Astrocyte (in vitro differentiated cells and primary cell): ENCODE measurements around the gene KIRREL3. TPM values are rescaled to one million over a fixed set of nuclear protein-coding genes. Genes with fewer than 3 reads are reported as not detected.

ENCODE experiments used
- DNase-seq: peaks from one replicate; pipeline ENCODE4 v3.0.0-alpha.2; 2010; ENCODE audit warnings: low read depth
- FAIRE-seq: peaks from 2 replicates; lab custom pipeline; 2011; peaks lifted over from hg19 to GRCh38; lab: Jason Lieb, UNC
- H2AFZ ChIP-seq: 2 replicates; pipeline ENCODE4 v1.6.0; 2012; ENCODE audit warnings: low read depth, low read length, inconsistent platforms
- H3K27ac ChIP-seq: 2 replicates; pipeline ENCODE4 v1.5.1; 2011; ENCODE audit warnings: low read depth, low read length, inconsistent platforms
- H3K27me3 ChIP-seq: 2 replicates; pipeline ENCODE4 v1.6.0; 2011; ENCODE audit warnings: low read length, inconsistent platforms; ENCODE audit not compliant: insufficient read depth
- H3K36me3 ChIP-seq: 2 replicates; pipeline ENCODE4 v1.5.1; 2011; ENCODE audit warnings: low read length, inconsistent platforms; ENCODE audit not compliant: insufficient read depth
- H3K4me1 ChIP-seq: 2 replicates; pipeline ENCODE4 v1.5.1; 2011; ENCODE audit warnings: low read length, inconsistent platforms; ENCODE audit not compliant: insufficient read depth
- H3K4me2 ChIP-seq: 2 replicates; pipeline ENCODE4 v1.6.0; 2012; ENCODE audit warnings: low read length, inconsistent platforms
- H3K4me3 ChIP-seq: 2 replicates; pipeline ENCODE4 v1.5.1; 2011; ENCODE audit warnings: low read depth, mild to moderate bottlenecking, low read length, inconsistent platforms; ENCODE audit not compliant: insufficient read depth
- H3K79me2 ChIP-seq: 2 replicates; pipeline ENCODE4 v1.6.0; 2012; ENCODE audit warnings: mild to moderate bottlenecking, low read length, inconsistent platforms; ENCODE audit not compliant: insufficient read depth
- H3K9ac ChIP-seq: 2 replicates; pipeline ENCODE4 v1.6.0; 2012; ENCODE audit warnings: mild to moderate bottlenecking, low read length, inconsistent platforms
- H3K9me3 ChIP-seq: 2 replicates; pipeline ENCODE4 v1.5.1; 2012; ENCODE audit warnings: low read depth, mild to moderate bottlenecking, low read length, inconsistent platforms; ENCODE audit not compliant: insufficient read depth
- H4K20me1 ChIP-seq: 2 replicates; pipeline ENCODE4 v1.6.0; 2012; ENCODE audit warnings: low read length, inconsistent platforms; ENCODE audit not compliant: insufficient read depth
- H3K27ac Mint-ChIP-seq: one replicate; pipeline ENCODE4 v1.8.0; 2021; ENCODE audit warnings: mild to moderate bottlenecking, mixed read lengths; ENCODE audit not compliant: unreplicated experiment
- H3K27me3 Mint-ChIP-seq: one replicate; pipeline ENCODE4 v1.8.0; 2021; ENCODE audit warnings: low read depth, mixed read lengths; ENCODE audit not compliant: unreplicated experiment
- H3K36me3 Mint-ChIP-seq: one replicate; pipeline ENCODE4 v1.8.0; 2021; ENCODE audit warnings: low read depth, mixed read lengths; ENCODE audit not compliant: unreplicated experiment
- H3K4me1 Mint-ChIP-seq: one replicate; pipeline ENCODE4 v1.8.0; 2021; ENCODE audit warnings: low read depth, mixed read lengths; ENCODE audit not compliant: unreplicated experiment
- H3K4me3 Mint-ChIP-seq: one replicate; pipeline ENCODE4 v1.8.0; 2021; ENCODE audit warnings: mild to moderate bottlenecking, moderate library complexity, mixed read lengths; ENCODE audit not compliant: unreplicated experiment
- H3K9me3 Mint-ChIP-seq: one replicate; pipeline ENCODE4 v1.8.0; 2021; ENCODE audit warnings: mild to moderate bottlenecking, mixed read lengths; ENCODE audit not compliant: unreplicated experiment
- EZH2 ChIP-seq: IDR thresholded peaks from 2 replicates; pipeline ENCODE4 v1.6.1; 2012; ENCODE audit warnings: mild to moderate bottlenecking, low read length, inconsistent platforms; ENCODE audit not compliant: insufficient read depth
- total RNA-seq: library from RNA; stranded (reverse); gene quantifications from 2 replicates; pipeline ENCODE4 v1.2.1, GENCODE V29; 2021
- TF ChIP-seq, protein P1 (sequence below): IDR thresholded peaks from 2 replicates; pipeline ENCODE4 v1.5.1; 2011; ENCODE audit warnings: low read depth, mild to moderate bottlenecking, inconsistent platforms, low read length, moderate library complexity; ENCODE audit not compliant: insufficient read depth

Gene KIRREL3
- total RNA-seq, 1 donor from 2014 or later: 0.91 TPM

DNA sequence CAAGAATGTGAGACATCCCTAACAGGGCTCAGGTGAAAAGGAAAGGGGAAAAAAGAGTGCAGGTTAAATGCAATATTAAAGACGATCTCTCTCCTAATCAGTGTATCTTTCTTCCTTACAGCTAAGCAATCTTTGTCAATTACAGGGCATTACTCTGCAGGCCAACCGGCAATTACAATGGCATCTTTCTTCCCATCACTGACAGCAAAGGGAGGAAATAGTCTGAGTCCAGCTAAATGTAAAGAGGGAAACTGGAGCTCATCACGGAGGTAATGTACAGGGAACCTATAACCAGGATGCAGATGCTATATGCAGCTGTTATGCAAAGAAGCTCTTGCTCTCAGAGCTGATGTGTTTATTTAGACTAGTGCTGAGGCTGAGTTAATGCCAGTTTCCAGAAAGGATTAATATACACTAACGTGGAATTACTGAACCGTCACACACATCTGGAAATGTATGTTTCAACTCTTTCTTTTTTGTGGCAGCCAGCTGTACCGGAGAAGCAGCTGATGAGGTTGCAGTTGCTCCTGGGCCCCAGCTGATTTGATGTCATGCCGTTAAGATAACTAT is 121.6 kb downstream of the KIRREL3 start:
- H3K9me3 Mint-ChIP-seq: no peaks in the 10 kb centered on the region
- FAIRE-seq (no peak), DNase-seq (no peak)
- Histone ChIP-seq H3K4me3 (no peak overlapping the region), H3K4me1 (peaks cover 8% of the 10 kb centered on the region), H3K9ac (no peak overlapping the region), H3K36me3 (no peaks in the 10 kb centered on the region), H4K20me1 (no peaks in the 10 kb centered on the region), H3K27ac (no peak overlapping the region), H3K9me3 (no peaks in the 10 kb centered on the region), H3K79me2 (no peaks in the 10 kb centered on the region), H3K27me3 (no peaks in the 10 kb centered on the region), H2AFZ (no peak overlapping the region), H3K4me2 (no peak overlapping the region)
- peaks cover 24% of the 10 kb centered on the region for H3K27me3 Mint-ChIP-seq
- H3K4me3 Mint-ChIP-seq: no peak overlapping the region
- peaks cover 4% of the 10 kb centered on the region for H3K4me1 Mint-ChIP-seq
- TF ChIP-seq, protein P1, sequence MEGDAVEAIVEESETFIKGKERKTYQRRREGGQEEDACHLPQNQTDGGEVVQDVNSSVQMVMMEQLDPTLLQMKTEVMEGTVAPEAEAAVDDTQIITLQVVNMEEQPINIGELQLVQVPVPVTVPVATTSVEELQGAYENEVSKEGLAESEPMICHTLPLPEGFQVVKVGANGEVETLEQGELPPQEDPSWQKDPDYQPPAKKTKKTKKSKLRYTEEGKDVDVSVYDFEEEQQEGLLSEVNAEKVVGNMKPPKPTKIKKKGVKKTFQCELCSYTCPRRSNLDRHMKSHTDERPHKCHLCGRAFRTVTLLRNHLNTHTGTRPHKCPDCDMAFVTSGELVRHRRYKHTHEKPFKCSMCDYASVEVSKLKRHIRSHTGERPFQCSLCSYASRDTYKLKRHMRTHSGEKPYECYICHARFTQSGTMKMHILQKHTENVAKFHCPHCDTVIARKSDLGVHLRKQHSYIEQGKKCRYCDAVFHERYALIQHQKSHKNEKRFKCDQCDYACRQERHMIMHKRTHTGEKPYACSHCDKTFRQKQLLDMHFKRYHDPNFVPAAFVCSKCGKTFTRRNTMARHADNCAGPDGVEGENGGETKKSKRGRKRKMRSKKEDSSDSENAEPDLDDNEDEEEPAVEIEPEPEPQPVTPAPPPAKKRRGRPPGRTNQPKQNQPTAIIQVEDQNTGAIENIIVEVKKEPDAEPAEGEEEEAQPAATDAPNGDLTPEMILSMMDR: no peak
- no peak for TF ChIP-seq EZH2
- H3K36me3 Mint-ChIP-seq: no peaks in the 10 kb centered on the region
- no peak overlapping the region for H3K27ac Mint-ChIP-seq

DNA sequence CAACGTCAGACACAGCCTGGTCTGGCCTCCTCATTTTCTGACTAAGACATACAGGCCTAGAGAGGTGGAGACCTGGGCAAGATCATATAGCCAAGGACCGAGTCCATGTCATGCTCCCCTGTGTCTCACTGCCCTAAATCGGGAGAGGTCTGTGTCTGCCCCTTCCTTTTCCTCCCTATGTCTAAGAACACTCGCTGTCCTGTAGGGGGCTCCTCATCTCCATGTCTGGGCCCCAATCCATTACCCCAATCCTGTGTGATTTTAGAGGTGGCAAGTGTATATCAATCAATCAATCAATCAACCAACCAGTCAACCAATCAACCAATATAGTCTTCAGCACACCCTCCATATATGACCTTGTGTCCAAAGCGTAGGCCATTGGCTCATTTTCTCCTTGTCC is 125.7 kb downstream of the KIRREL3 start:
- peaks cover 4% of the 10 kb centered on the region for H3K9me3 Mint-ChIP-seq
- FAIRE-seq: no peak
- H3K4me1 Mint-ChIP-seq: peaks cover 4% of the 10 kb centered on the region
- no peaks in the 10 kb centered on the region for H3K27me3 ChIP-seq
- no peak for TF ChIP-seq EZH2
- TF ChIP-seq, protein P1: no peak
- peaks cover 6% of the 10 kb centered on the region for H3K36me3 Mint-ChIP-seq
- peaks cover 16% of the 10 kb centered on the region for H3K27me3 Mint-ChIP-seq
- no peak overlapping the region for H3K9ac ChIP-seq
- H3K79me2 ChIP-seq: no peaks in the 10 kb centered on the region
- H3K9me3 ChIP-seq: no peaks in the 10 kb centered on the region
- H3K4me1 ChIP-seq: peaks cover 8% of the 10 kb centered on the region
- no peak overlapping the region for H3K27ac Mint-ChIP-seq
- no peak overlapping the region for H3K4me3 ChIP-seq
- peak overlapping the region; percentile 59 for H3K4me2 ChIP-seq
- no peaks in the 10 kb centered on the region for H3K36me3 ChIP-seq
- H3K4me3 Mint-ChIP-seq: no peak overlapping the region
- DNase-seq: no peak
- no peak overlapping the region for H2AFZ ChIP-seq
- H3K27ac ChIP-seq: peak overlapping the region; percentile 23
- H4K20me1 ChIP-seq: no peaks in the 10 kb centered on the region

GRCh38 chr11:126874276-126874675 is 126.3 kb downstream of the KIRREL3 start:
- no peaks in the 10 kb centered on the region for H3K9me3 ChIP-seq
- peak overlapping the region; percentile 59 for H3K4me2 ChIP-seq
- H3K27ac ChIP-seq: peak overlapping the region; percentile 23
- H4K20me1 ChIP-seq: no peaks in the 10 kb centered on the region
- peak; percentile 49 for DNase-seq
- no peaks in the 10 kb centered on the region for H3K36me3 ChIP-seq
- FAIRE-seq: peak; percentile 60
- peaks cover 8% of the 10 kb centered on the region for H3K4me1 ChIP-seq
- Mint-ChIP-seq H3K27ac (no peak overlapping the region), H3K36me3 (peaks cover 6% of the 10 kb centered on the region), H3K4me1 (peaks cover 4% of the 10 kb centered on the region), H3K9me3 (peaks cover 4% of the 10 kb centered on the region), H3K4me3 (no peak overlapping the region), H3K27me3 (peaks cover 12% of the 10 kb centered on the region)
- TF ChIP-seq, protein P1: no peak
- no peak for TF ChIP-seq EZH2
- no peaks in the 10 kb centered on the region for H3K27me3 ChIP-seq
- H3K4me3 ChIP-seq: no peak overlapping the region
- no peak overlapping the region for H2AFZ ChIP-seq
- no peaks in the 10 kb centered on the region for H3K79me2 ChIP-seq
- no peak overlapping the region for H3K9ac ChIP-seq
